ENCODE results near the gene PGM1. TPM values are rescaled to one million over a fixed set of nuclear protein-coding genes. Genes with fewer than 3 reads are reported as not detected.
"Not testable (repeated sequence)": the region's sequence is repeated elsewhere in the genome, so short reads cannot be mapped to it uniquely, and the experiment has no call there.

PGM1 gene
- 35.4 and 38.5 TPM in 2 replicates for total RNA-seq

GRCh38 chr1:63593303-63593885 is at the start of gene PGM1:
TSS of gene PGM1 (plus strand) at chr1:63593411. CDS start at chr1:63593489, 78 bp downstream.
- peak; percentile 20 for DNase-seq (ENCODE audit: low read depth, low spot score)

DNA sequence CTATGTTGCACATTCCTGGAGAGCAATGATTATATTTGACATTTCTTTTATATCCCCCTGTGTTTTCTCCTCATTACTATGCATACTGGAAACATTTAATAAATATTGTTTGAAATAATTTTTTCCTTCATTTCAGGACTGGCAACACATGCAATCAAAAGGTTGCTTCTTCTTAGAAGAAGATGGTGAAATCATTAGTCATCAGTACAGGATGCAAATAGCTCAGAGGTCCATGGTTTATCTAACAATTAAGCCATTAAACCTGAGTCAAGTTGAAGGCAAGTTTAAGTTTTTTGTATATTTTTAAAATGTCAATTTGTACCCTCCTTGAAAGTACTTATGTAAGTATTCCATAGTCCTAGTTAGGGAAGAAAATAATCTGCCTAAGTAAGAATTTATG is 47.4 kb upstream of the PGM1 start:
- DNase-seq (ENCODE audit: low read depth, low spot score), result no peak

DNA sequence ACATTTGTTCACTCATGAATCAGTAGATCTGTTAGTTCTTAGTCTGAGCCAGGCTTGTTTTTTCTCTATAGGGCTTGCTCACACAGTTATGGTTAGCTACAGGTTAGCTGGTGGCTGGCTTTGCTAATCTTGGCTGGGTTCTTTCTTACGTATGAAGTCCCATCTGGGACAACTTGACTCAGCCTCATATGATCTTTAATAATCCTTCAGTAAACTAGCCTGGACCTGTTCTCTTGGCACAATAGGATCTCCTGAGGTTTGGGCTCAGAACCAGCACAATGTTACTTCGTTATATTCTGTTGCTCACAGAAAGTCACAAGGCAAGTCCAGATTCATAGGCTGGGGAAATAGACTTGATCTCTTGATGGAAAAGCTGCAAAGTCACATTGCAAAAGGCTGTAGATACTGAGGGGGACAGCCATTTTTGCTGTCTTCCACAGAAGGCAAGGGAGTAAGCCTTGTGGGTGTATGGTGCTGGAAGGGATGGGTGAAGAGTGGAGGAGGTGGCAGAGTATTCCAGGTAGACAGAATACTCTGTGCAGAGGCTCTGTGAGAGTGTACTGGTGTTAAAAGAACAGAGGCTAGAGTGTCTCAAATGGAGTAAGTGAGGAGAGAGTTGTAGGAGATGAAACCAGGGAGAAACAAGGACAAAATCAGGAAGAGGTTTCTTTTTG is 45.5 kb upstream of the PGM1 start:
- no peak for DNase-seq (ENCODE audit: low read depth, low spot score)

DNA sequence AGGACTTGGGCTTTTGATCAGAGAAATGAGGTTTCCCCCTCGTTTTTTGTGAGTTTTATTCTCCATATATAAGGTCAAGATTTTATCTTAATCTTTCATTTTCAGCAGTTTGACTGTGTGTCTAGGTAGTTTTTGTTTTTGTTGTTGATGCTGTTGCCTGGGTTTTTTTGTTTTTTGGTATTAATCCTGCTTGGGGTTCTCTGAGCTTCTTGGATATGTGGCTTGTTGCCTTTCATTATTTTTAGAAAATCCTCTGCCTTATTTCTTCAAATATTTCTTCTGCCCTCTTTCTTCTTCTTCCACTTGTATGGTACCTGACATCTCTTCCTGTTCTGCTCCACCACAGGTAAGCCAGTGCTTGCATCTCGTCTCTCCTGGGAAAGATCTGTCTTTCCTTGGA is 44.9 kb upstream of the PGM1 start:
- DNase-seq (ENCODE audit: low read depth, low spot score), result no peak

DNA sequence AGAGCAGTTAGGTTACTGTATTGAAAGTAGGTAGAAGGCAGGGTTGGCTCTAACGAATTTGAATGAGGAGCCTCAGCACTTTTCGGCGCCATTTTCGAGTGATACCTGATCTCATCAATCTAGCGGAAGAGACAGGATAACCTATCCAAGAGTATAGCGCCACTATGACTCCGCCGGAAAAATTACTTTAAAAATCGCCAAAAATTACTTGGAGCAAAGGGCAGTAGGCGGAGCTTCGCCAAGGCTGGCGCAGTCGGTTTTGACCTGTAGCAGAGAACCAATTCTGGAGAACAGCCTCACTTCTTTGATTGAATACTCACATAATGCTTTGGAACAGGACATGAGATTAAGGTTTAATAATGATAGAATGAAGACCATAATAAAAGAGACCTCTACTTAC is 44.3 kb upstream of the PGM1 start:
- DNase-seq (ENCODE audit: low read depth, low spot score), result no peak

DNA sequence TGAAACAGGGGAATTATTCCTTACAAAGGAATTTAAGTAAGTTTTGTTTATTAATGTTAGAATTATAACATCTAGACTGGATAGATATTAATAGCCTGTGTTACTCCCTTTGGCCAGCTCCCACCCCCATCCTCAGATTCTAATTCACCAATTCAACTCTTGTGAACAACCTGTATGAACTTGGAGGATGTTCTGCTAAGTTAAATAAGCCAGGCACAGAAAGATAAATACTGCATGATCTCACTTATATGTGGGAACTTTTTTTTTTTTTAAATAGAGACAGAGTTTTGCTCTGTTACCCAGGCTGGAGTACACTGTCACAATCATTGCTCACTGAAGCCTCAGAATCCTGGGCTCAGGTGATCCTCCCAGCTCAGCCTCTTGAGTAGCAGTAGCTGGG is 37.7 kb upstream of the PGM1 start:
- no peak for DNase-seq (ENCODE audit: low read depth, low spot score)

- DNase-seq (ENCODE audit: low read depth, low spot score), result no peak
These were observed 35.7 kb upstream of the PGM1 start for GRCh38 chr1:63557365-63557987.

GRCh38 chr1:63559357-63559756 is 33.9 kb upstream of the PGM1 start:
- DNase-seq (ENCODE audit: low read depth, low spot score), result no peak

DNA sequence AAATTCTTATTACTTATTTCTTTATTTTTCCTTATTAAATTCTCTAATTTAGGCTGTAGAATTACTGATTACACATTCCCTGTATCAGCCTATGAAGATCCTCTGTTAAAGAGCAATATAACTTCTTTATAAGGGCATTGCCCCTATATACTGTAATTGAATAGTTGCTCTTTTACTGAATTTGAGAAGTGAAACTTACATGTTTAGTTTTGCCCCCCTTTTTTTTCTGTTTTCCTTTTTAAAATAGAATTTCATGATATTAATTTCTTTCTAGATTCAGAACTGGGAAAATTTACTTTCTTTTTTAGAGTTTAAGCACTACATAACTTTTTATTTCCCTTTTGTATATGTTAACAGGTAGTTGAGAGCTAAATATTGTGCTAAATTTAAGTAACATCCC is 29.5 kb upstream of the PGM1 start:
- no peak for DNase-seq (ENCODE audit: low read depth, low spot score)

DNA sequence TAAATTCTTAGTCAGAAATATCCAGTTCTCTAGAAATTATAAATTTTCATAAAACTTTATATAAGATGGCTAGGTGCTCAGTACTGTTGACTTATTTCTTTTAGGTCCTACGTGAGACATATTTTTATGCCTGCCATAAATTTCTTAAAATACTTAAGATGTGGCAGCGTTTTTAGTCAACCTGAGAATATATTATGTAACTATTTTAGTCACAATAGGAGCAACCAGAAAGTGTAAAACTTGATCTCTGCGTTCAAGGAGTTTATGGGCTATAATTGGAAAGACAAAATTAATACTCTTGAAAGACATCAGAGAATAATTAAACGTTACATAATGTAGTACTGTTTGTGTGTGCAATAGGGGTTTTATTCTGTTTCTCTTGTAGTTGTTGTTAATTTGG is 24.1 kb upstream of the PGM1 start:
- no peak for DNase-seq (ENCODE audit: low read depth, low spot score)

GRCh38 chr1:63569640-63570316 is 23.4 kb upstream of the PGM1 start:
- DNase-seq (ENCODE audit: low read depth, low spot score), result no peak

DNA sequence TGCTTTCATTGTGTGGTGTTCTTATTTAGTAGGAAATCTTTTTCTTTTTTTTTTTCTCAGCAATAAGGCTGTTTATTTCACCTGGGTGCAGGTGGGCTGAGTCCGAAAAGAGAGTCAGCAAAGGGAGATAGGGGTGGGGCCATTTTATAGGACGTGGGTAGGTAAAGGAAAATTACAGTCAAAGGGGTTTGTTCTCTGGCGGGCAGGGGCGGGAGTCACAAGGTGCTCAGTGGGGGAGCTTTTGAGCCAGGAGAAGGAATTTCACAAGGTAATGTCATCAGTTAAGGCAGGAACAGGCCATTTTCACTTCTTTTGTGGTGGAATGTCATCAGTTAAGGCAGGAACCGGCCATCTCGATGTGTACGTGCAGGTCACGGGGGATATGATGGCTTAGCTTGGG is 20.5 kb upstream of the PGM1 start:
- DNase-seq (ENCODE audit: low read depth, low spot score), result not testable (repeated sequence)

DNA sequence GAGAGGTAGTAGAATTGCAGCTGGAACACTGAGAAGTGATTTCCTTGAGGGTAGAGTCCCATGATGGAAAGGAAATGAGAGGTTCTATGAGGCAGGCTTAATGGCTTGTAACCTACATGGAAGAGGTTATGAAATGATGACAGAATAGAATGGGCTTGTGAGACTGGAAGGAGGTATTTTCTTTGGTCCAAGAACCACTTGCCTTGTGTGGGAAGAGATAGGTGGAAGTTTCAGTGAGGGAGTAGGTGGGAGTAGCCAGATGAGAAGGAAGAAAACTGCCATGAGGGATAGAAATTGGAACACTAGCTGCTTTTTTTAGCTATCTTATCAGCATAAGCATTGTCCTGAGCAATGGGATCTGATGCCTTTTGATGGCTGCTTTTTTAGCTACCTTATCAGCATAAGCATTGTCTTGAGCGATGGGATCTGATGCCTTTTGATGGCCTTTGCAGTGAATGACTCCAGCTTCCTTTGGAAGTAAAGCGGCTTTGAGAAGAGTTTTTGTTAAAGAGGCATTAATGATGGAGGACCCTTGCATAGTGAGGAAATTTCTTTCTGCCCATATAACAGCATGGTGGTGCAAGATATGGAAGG is 18.9 kb upstream of the PGM1 start:
- DNase-seq (ENCODE audit: low read depth, low spot score), result not testable (repeated sequence)

DNA sequence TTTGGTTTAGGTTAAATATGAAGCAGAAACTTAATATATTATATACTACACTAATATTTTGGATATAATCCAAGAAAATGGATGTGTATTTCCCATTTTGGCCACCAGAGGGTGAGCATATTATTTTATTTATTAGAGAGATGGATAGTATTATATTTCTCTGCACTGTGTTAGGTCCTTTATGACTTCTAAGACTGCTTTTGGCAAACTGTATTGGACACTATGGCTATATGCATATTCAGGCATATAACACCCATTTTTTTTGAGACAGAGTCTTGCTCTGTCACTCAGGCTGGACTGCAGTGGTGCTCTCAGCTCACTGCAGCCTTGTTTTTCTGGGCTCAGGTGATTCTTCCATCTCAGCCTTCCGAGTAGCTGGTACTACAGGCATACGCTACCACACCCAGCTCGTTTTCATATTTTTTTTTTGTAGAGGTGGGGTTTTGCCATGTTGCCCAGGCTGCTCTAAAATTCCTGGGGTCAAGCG is 17.8 kb upstream of the PGM1 start:
- DNase-seq (ENCODE audit: low read depth, low spot score), result no peak

- not testable (repeated sequence) for DNase-seq (ENCODE audit: low read depth, low spot score)
These were observed 6.9 kb upstream of the PGM1 start for GRCh38 chr1:63586326-63586725.

DNA sequence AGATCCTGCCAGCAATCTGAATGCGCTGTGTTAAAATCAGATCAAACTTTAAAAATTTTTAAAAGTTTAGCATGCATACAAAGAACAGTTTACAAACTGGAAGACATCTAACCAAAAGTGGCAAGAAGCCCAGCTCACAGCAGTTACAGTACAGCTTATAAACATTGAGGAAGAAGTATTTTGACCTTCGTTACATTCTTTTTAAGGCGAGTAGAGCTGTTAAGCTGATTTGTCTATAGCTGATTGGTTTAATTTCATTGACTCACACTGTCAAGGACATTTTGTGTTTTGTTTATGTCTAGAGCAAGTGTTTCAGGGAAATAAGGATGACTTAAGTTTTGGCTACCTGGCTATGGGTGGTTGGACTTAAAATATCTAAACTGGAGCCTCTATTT is 3.0 kb upstream of the PGM1 start:
- no peak for DNase-seq (ENCODE audit: low read depth, low spot score)

DNA sequence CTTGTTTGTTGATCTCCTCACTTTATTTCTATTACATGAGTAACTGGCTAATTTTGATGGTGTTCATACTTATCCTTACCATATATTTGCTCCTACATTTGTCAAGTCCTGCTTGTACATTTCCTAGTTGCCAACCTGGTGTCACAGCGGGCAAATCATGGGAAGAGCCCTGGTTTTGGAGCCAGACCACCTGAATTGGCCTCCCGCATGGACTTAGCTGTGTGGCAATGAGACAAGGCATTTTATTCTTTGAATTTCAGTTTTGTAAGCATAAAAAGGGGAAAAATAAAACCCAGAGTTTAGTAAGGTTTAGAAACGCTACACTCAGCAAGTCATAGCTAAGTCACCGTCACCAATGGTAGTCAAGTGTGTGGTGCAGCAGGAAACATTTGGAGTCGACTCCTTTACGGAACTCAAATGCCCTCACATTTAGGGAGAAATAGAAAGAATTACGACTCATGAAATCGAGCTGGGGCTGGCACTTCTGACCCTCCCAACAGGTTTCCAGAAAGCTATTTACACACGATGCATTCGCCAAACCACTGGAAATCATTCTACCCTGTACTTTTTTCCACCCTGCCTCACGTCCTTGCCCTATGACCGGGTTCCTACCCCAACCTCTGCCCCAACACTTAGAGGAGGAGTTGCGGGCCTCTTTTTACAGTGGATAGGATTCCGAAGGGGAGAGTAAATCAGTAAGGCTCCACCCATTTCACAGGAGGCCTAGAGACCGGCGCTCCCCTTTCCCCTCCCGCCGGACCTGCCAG is 492 bp upstream of the PGM1 start:
- no peak for DNase-seq (ENCODE audit: low read depth, low spot score)

- no peak for DNase-seq (ENCODE audit: low read depth, low spot score)
These were observed 835 bp downstream of the PGM1 start for GRCh38 chr1:63593886-63594605.

- DNase-seq (ENCODE audit: low read depth, low spot score), result no peak
These were observed 2.2 kb downstream of the PGM1 start for GRCh38 chr1:63595435-63595834.

- no peak for DNase-seq (ENCODE audit: low read depth, low spot score)
These were observed 6.6 kb downstream of the PGM1 start for GRCh38 chr1:63599799-63600198.
